GM18508 (cell line): ENCODE data around the gene STAG1.
"Not testable (repeated sequence)": the region's sequence is repeated elsewhere in the genome, so short reads cannot be mapped to it uniquely, and the experiment has no call there.

ENCODE experiments used
- ATAC-seq: cut with Tn5 transposase; IDR thresholded peaks from one replicate; pipeline ENCODE4 v1.9.1; 2021; ENCODE audit warnings: moderate number of reproducible peaks; ENCODE audit not compliant: insufficient read depth, unreplicated experiment

Gene STAG1

GRCh38 chr3:136532766-136533165 lies 219.4 kb downstream of the STAG1 start:
- no peak for ATAC-seq

GRCh38 chr3:136518102-136518501 lies 234.1 kb downstream of the STAG1 start:
- no peak for ATAC-seq

GRCh38 chr3:136516656-136517055 lies 235.5 kb downstream of the STAG1 start:
- ATAC-seq, result no peak

- ATAC-seq, result no peak
Measured at GRCh38 chr3:136516095-136516494, 236.1 kb downstream of the STAG1 start.

GRCh38 chr3:136514533-136514932 lies 237.6 kb downstream of the STAG1 start:
- not testable (repeated sequence) for ATAC-seq

GRCh38 chr3:136513367-136513766 lies 238.8 kb downstream of the STAG1 start:
- no peak for ATAC-seq

- ATAC-seq, result no peak
Measured at GRCh38 chr3:136512381-136512780, 239.8 kb downstream of the STAG1 start.

- no peak for ATAC-seq
Measured at GRCh38 chr3:136505676-136506075, 246.5 kb downstream of the STAG1 start.

- no peak for ATAC-seq
Measured at GRCh38 chr3:136503056-136503455, 249.1 kb downstream of the STAG1 start.

- no peak for ATAC-seq
Measured at GRCh38 chr3:136498919-136499447, 253.2 kb downstream of the STAG1 start.

- ATAC-seq, result no peak
Measured at GRCh38 chr3:136495213-136495612, 257.0 kb downstream of the STAG1 start.

- no peak for ATAC-seq
Measured at GRCh38 chr3:136490646-136491405, 261.4 kb downstream of the STAG1 start.

GRCh38 chr3:136485777-136486176 lies 266.4 kb downstream of the STAG1 start:
- no peak for ATAC-seq

GRCh38 chr3:136476280-136476679 lies 275.9 kb downstream of the STAG1 start:
- no peak for ATAC-seq

- ATAC-seq, result not testable (repeated sequence)
Measured at GRCh38 chr3:136474876-136475275, 277.3 kb downstream of the STAG1 start.

GRCh38 chr3:136473716-136474326 lies 278.4 kb downstream of the STAG1 start:
- ATAC-seq, result no peak

- ATAC-seq, result no peak
Measured at GRCh38 chr3:136465296-136465695, 286.9 kb downstream of the STAG1 start.

- no peak for ATAC-seq
Measured at GRCh38 chr3:136464502-136464901, 287.7 kb downstream of the STAG1 start.

GRCh38 chr3:136463170-136463569 lies 289.0 kb downstream of the STAG1 start:
- ATAC-seq, result no peak

GRCh38 chr3:136457793-136458192 lies 294.4 kb downstream of the STAG1 start:
- ATAC-seq, result no peak

GRCh38 chr3:136456196-136456595 lies 296.0 kb downstream of the STAG1 start:
- no peak for ATAC-seq

- no peak for ATAC-seq
Measured at GRCh38 chr3:136444581-136444980, 307.6 kb downstream of the STAG1 start.
